Measurements from ENCODE around the gene TNFAIP3. TPM values are rescaled to one million over a fixed set of nuclear protein-coding genes. Genes with fewer than 3 reads are reported as not detected.

TNFAIP3 gene
- total and polyA plus RNA-seq, 2 donors (not counting 1 experiment from before 2014, with no cell fraction given): 86.2 to 92.0 TPM

GRCh38 chr6:137876547-137876946, 9.5 kb downstream of the TNFAIP3 start:
- ChIA-PET CTCF (interaction anchor here (1.1 to 1.6 kb wide), 3 partner anchors 129 to 172 kb away, joined by 5 to 8 read pairs (median 6); no protein-coding TSS in a partner anchor), POLR2A (no interaction called here)
- H3K4me1 Mint-ChIP-seq: peaks cover 42% of the 10 kb centered on the region
- Histone ChIP-seq H3K4me2 (replicated peaks; ENCODE audit: low read depth, low read length, poor library complexity, severe bottlenecking) (no peak overlapping the region), H3K79me2 (ENCODE audit: control insufficient read depth, insufficient read depth, low read length) (peaks cover 86% of the 10 kb centered on the region), H3K4me1 (ENCODE audit: control insufficient read depth in 2 of 2, insufficient read depth in 2 of 2, low read length in 2 of 2) (peaks cover 28 to 35% of the 10 kb centered on the region in 2 donors), H3K27me3 (replicated peaks in 1 of 4; ENCODE audit: control extremely low read depth in 1 of 4, control insufficient read depth in 3 of 4, insufficient read depth in 4 of 4, low read length in 3 of 4) (no peaks in the 10 kb centered on the region), H3K4me3 (ENCODE audit: control extremely low read depth in 1 of 5, extremely low read depth in 1 of 5, insufficient read depth in 1 of 5, low read depth in 2 of 5, low read length in 4 of 5) (no peak overlapping the region), H4K20me1 (ENCODE audit: control insufficient read depth, insufficient read depth, low read length, poor library complexity, severe bottlenecking) (peaks cover 55% of the 10 kb centered on the region), H3K9me3 (ENCODE audit: control extremely low read depth in 1 of 3, control insufficient read depth in 2 of 3, insufficient read depth in 1 of 3, low read length in 2 of 3) (no peaks in the 10 kb centered on the region), H3K9ac (ENCODE audit: low read length) (no peak overlapping the region), H3K36me3 (replicated peaks in 1 of 2; ENCODE audit: control extremely low read depth in 1 of 2, control insufficient read depth in 1 of 2, extremely low read depth in 1 of 2, insufficient read depth in 2 of 2, low read length in 1 of 2) (peaks cover 0 to 84% of the 10 kb centered on the region in 2 experiments), H2AFZ (ENCODE audit: insufficient read depth, low read depth, low read length, poor library complexity, severe bottlenecking) (no peak overlapping the region), H3K27ac (ENCODE audit: low read length in 2 of 2) (peak overlapping the region in 1 of 2 donors; percentile 13)
- DNase-seq: no peak
- TF ChIP-seq CTCF (IDR thresholded peaks at IDR 0.05): no peak
- no peak for TF ChIP-seq EZH2 (IDR thresholded peaks at IDR 0.05; ENCODE audit: borderline replicate concordance, insufficient read depth, low read depth, low read length, poor library complexity, severe bottlenecking)
- H3K27me3 Mint-ChIP-seq: no peaks in the 10 kb centered on the region
- H3K27ac Mint-ChIP-seq: no peak overlapping the region
- ATAC-seq (ENCODE audit: low read depth): no peak
- no peak overlapping the region for H3K4me3 Mint-ChIP-seq
- H3K9me3 Mint-ChIP-seq (ENCODE audit: insufficient read depth): no peaks in the 10 kb centered on the region
- intact Hi-C loops (cut with micrococcal nuclease): no loop called here
- WGBS (ENCODE audit: insufficient coverage): no CpG with 5 or more reads among the region's 2 CpGs

- peaks cover 82% of the 10 kb centered on the region for H3K79me2 ChIP-seq (ENCODE audit: control insufficient read depth, insufficient read depth, low read length)
- H4K20me1 ChIP-seq (ENCODE audit: control insufficient read depth, insufficient read depth, low read length, poor library complexity, severe bottlenecking): peaks cover 58% of the 10 kb centered on the region
- peaks cover 23 to 29% of the 10 kb centered on the region in 2 donors for H3K4me1 ChIP-seq (ENCODE audit: control insufficient read depth in 2 of 2, insufficient read depth in 2 of 2, low read length in 2 of 2)
- CTCF ChIA-PET: interaction anchor here (1.1 to 1.6 kb wide), 3 partner anchors 129 to 173 kb away, joined by 5 to 8 read pairs (median 6); no protein-coding TSS in a partner anchor
- no peak overlapping the region for H3K27ac Mint-ChIP-seq
- H3K9me3 ChIP-seq (ENCODE audit: control extremely low read depth in 1 of 3, control insufficient read depth in 2 of 3, insufficient read depth in 1 of 3, low read length in 2 of 3): no peaks in the 10 kb centered on the region
- ATAC-seq (ENCODE audit: low read depth): no peak
- POLR2A ChIA-PET: no interaction called here
- H3K27me3 Mint-ChIP-seq: no peaks in the 10 kb centered on the region
- H2AFZ ChIP-seq (ENCODE audit: insufficient read depth, low read depth, low read length, poor library complexity, severe bottlenecking): no peak overlapping the region
- no peak for TF ChIP-seq CTCF (IDR thresholded peaks at IDR 0.05)
- no peak for TF ChIP-seq EZH2 (IDR thresholded peaks at IDR 0.05; ENCODE audit: borderline replicate concordance, insufficient read depth, low read depth, low read length, poor library complexity, severe bottlenecking)
- H3K4me2 ChIP-seq (replicated peaks; ENCODE audit: low read depth, low read length, poor library complexity, severe bottlenecking): no peak overlapping the region
- 100% methylated on average over 2 of the region's 3 CpGs for WGBS (ENCODE audit: insufficient coverage)
- DNase-seq: no peak
- H3K27me3 ChIP-seq (replicated peaks in 1 of 4; ENCODE audit: control extremely low read depth in 1 of 4, control insufficient read depth in 3 of 4, insufficient read depth in 4 of 4, low read length in 3 of 4): no peaks in the 10 kb centered on the region
- no peak overlapping the region for H3K4me3 Mint-ChIP-seq
- peak overlapping the region in 1 of 2 donors; percentile 13 for H3K27ac ChIP-seq (ENCODE audit: low read length in 2 of 2)
- no peak overlapping the region for H3K9ac ChIP-seq (ENCODE audit: low read length)
- peaks cover 36% of the 10 kb centered on the region for H3K4me1 Mint-ChIP-seq
- peaks cover 0 to 85% of the 10 kb centered on the region in 2 experiments for H3K36me3 ChIP-seq (replicated peaks in 1 of 2; ENCODE audit: control extremely low read depth in 1 of 2, control insufficient read depth in 1 of 2, extremely low read depth in 1 of 2, insufficient read depth in 2 of 2, low read length in 1 of 2)
- no peak overlapping the region for H3K4me3 ChIP-seq (ENCODE audit: control extremely low read depth in 1 of 5, extremely low read depth in 1 of 5, insufficient read depth in 1 of 5, low read depth in 2 of 5, low read length in 4 of 5)
- intact Hi-C loops (cut with micrococcal nuclease): no loop called here
- H3K9me3 Mint-ChIP-seq (ENCODE audit: insufficient read depth): no peaks in the 10 kb centered on the region
Observed at GRCh38 chr6:137877113-137877512, 10.1 kb downstream of the TNFAIP3 start.
